Neural cell (in vitro differentiated cells): ENCODE results near the gene DACH1. TPM values are rescaled to one million over a fixed set of nuclear protein-coding genes. Genes with fewer than 3 reads are reported as not detected.

Experiments
- H2AFZ ChIP-seq: fragments of 200-600, 300-800 bp; sonication (generic), shearing (Covaris generic); 2 replicates; pipeline ENCODE4 v1.6.0; 2014; ENCODE audit warnings: low read depth, mild to moderate bottlenecking, antibody characterized with exemption, low read length, moderate library complexity
- H3F3A ChIP-seq: fragments of 200-600 bp; shearing (Covaris generic); 2 replicates; pipeline ENCODE4 v1.6.1; 2016; ENCODE audit warnings: mild to moderate bottlenecking, moderate library complexity, mixed read lengths, antibody characterized with exemption, low read length; ENCODE audit not compliant: insufficient read depth, poor library complexity, severe bottlenecking
- H3K27ac ChIP-seq: fragments of 200-600, 300-800 bp; sonication (generic), shearing (Covaris generic); 2 replicates; pipeline ENCODE4 v1.5.1; 2014; ENCODE audit warnings: mild to moderate bottlenecking, low read length, moderate library complexity
- H3K27me3 ChIP-seq: fragments of 300-800, 200-600 bp; sonication (generic), shearing (Covaris generic); 2 replicates; pipeline ENCODE4 v1.6.0; 2014; ENCODE audit warnings: mild to moderate bottlenecking, low read depth, low read length, moderate library complexity; ENCODE audit not compliant: insufficient read depth
- H3K36me3 ChIP-seq: fragments of 300-800, 200-600 bp; sonication (generic), shearing (Covaris generic); 2 replicates; pipeline ENCODE4 v1.5.1; 2014; ENCODE audit warnings: mild to moderate bottlenecking, antibody characterized with exemption, low read length, moderate library complexity; ENCODE audit not compliant: insufficient read depth
- H3K4me2 ChIP-seq: fragments of 300-800, 200-600 bp; sonication (generic), shearing (Covaris generic); 2 replicates; pipeline ENCODE4 v1.6.0; 2014; ENCODE audit warnings: mild to moderate bottlenecking, low read length
- H3K4me3 ChIP-seq: fragments of 300-800, 200-600 bp; sonication (generic), shearing (Covaris generic); 2 replicates; pipeline ENCODE4 v1.5.1; 2014; ENCODE audit warnings: mild to moderate bottlenecking, low read length, moderate library complexity
- H3K79me2 ChIP-seq: fragments of 200-600 bp; shearing (Covaris generic); replicated peaks from 2 replicates; pipeline ENCODE4 v1.6.0; 2014; ENCODE audit warnings: mild to moderate bottlenecking, low read length, moderate library complexity; ENCODE audit not compliant: insufficient read depth
- H3K9ac ChIP-seq: fragments of 300-800, 200-600 bp; sonication (generic), shearing (Covaris generic); 2 replicates; pipeline ENCODE4 v1.6.1; 2016; ENCODE audit warnings: mild to moderate bottlenecking, low read length, mixed read lengths
- H3K9me2 ChIP-seq: fragments of 200-600 bp; shearing (Covaris generic); 2 replicates; pipeline ENCODE4 v1.6.1; 2016; ENCODE audit warnings: mild to moderate bottlenecking, low read length, mixed read lengths; ENCODE audit not compliant: insufficient read depth
- H3K9me3 ChIP-seq: fragments of 200-600, 300-800 bp; sonication (generic), shearing (Covaris generic); 2 replicates; pipeline ENCODE4 v1.6.1; 2016; ENCODE audit warnings: mild to moderate bottlenecking, mixed run types, low read length, moderate library complexity, mixed read lengths
- H4K20me1 ChIP-seq: fragments of 200-600 bp; shearing (Covaris generic); 2 replicates; pipeline ENCODE4 v1.6.1; 2016; ENCODE audit warnings: mild to moderate bottlenecking, mixed run types; ENCODE audit not compliant: insufficient read depth
- CTCF ChIP-seq: fragments of 450-650 bp; IDR thresholded peaks from 2 replicates; pipeline ENCODE4 v1.5.1; 2014; ENCODE audit warnings: antibody characterized with exemption, mild to moderate bottlenecking, moderate library complexity; ENCODE audit not compliant: poor library complexity, severe bottlenecking
- EP300 ChIP-seq: fragments of 450-650 bp; conservative IDR thresholded peaks from 2 replicates; pipeline ENCODE4 v1.6.1; 2014; ENCODE audit warnings: antibody characterized with exemption, mild to moderate bottlenecking, moderate library complexity; ENCODE audit not compliant: poor library complexity, severe bottlenecking
- EZH2 ChIP-seq: fragments of 200-600, 300-800 bp; shearing (Covaris generic), sonication (generic); IDR thresholded peaks from 2 replicates; pipeline ENCODE4 v1.6.1; 2014; ENCODE audit warnings: antibody characterized with exemption, low read length, borderline replicate concordance, mild to moderate bottlenecking; ENCODE audit not compliant: insufficient read depth, poor library complexity, severe bottlenecking
- MXI1 ChIP-seq: fragments of 450-650 bp; conservative IDR thresholded peaks from 2 replicates; pipeline ENCODE4 v1.6.1; 2014; ENCODE audit warnings: antibody characterized with exemption, mild to moderate bottlenecking; ENCODE audit not compliant: poor library complexity, severe bottlenecking
- POLR2AphosphoS5 ChIP-seq: IDR thresholded peaks from 2 replicates; pipeline ENCODE4 v1.6.1; 2012
- SMC3 ChIP-seq: fragments of 450-650 bp; conservative IDR thresholded peaks from 2 replicates; pipeline ENCODE4 v1.6.1; 2014; ENCODE audit warnings: antibody characterized with exemption, mild to moderate bottlenecking, moderate library complexity; ENCODE audit not compliant: poor library complexity
- TAF1 ChIP-seq: IDR thresholded peaks from 2 replicates; pipeline ENCODE4 v1.6.1; 2012; ENCODE audit warnings: low read depth
- polyA plus RNA-seq: library from polyadenylated mRNA; depleted of rRNA; stranded (reverse); fragments of >200 nt; gene quantifications from 2 replicates; pipeline ENCODE4 v1.2.3, GENCODE V29; 2014
- TF ChIP-seq, protein P1 (sequence below): IDR thresholded peaks from 2 replicates; pipeline ENCODE4 v1.6.1; 2012; ENCODE audit warnings: borderline replicate concordance

DACH1 gene
- polyA plus RNA-seq, 1 donor from 2014 or later: 20.0 TPM

DNA sequence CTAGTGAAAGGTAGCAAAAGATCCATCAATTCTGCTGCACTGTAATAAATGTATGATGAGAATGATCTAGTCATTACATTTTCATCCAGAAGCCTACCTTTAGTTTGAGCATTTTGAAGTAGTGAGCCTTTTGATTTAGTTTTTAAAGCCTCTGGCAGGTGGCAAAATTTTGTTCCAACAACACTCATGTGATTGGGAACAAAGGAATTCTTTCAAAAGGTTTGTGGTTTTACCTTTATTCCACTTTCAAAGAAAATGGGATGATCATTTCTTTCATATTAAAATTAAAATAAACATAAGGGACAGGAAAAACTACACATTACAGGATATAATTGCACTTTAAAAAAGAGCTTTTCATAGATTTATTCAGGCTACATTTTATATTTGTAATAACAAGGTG lies 260.2 kb downstream of the DACH1 start:
- no peaks in the 10 kb centered on the region for H3K36me3 ChIP-seq
- no peaks in the 10 kb centered on the region for H3K9me3 ChIP-seq
- TF ChIP-seq CTCF: no peak
- TF ChIP-seq MXI1: no peak
- TF ChIP-seq, protein P1, sequence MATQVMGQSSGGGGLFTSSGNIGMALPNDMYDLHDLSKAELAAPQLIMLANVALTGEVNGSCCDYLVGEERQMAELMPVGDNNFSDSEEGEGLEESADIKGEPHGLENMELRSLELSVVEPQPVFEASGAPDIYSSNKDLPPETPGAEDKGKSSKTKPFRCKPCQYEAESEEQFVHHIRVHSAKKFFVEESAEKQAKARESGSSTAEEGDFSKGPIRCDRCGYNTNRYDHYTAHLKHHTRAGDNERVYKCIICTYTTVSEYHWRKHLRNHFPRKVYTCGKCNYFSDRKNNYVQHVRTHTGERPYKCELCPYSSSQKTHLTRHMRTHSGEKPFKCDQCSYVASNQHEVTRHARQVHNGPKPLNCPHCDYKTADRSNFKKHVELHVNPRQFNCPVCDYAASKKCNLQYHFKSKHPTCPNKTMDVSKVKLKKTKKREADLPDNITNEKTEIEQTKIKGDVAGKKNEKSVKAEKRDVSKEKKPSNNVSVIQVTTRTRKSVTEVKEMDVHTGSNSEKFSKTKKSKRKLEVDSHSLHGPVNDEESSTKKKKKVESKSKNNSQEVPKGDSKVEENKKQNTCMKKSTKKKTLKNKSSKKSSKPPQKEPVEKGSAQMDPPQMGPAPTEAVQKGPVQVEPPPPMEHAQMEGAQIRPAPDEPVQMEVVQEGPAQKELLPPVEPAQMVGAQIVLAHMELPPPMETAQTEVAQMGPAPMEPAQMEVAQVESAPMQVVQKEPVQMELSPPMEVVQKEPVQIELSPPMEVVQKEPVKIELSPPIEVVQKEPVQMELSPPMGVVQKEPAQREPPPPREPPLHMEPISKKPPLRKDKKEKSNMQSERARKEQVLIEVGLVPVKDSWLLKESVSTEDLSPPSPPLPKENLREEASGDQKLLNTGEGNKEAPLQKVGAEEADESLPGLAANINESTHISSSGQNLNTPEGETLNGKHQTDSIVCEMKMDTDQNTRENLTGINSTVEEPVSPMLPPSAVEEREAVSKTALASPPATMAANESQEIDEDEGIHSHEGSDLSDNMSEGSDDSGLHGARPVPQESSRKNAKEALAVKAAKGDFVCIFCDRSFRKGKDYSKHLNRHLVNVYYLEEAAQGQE: no peak
- TF ChIP-seq POLR2AphosphoS5: no peak
- TF ChIP-seq EP300: no peak
- TF ChIP-seq TAF1: no peak
- no peak for TF ChIP-seq EZH2
- TF ChIP-seq SMC3: no peak
- no peaks in the 10 kb centered on the region for H3F3A ChIP-seq
- no peaks in the 10 kb centered on the region for H3K9me2 ChIP-seq
- no peak overlapping the region for H2AFZ ChIP-seq
- no peak overlapping the region for H3K4me2 ChIP-seq
- no peak overlapping the region for H3K9ac ChIP-seq
- no peaks in the 10 kb centered on the region for H3K79me2 ChIP-seq
- H3K27me3 ChIP-seq: no peaks in the 10 kb centered on the region
- H3K4me3 ChIP-seq: no peak overlapping the region
- H4K20me1 ChIP-seq: no peaks in the 10 kb centered on the region
- H3K27ac ChIP-seq: no peak overlapping the region

DNA sequence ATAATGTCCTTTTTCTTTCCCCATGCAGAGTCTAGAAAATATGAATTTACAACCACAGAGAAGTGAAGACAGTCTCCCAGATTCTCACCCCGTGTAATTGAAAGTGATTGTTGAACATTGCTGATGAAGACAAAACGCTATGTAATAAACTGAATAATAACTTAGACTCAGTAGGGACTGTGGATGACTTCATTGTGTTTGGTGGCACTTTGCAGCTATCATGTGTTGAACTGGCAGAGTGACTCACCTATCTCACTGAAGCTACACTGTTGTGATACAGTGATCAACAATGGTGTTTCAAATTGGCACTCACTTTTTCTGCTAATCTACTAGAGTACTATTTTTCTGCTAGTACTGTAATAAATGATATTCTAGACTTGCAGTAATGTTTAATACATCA lies 261.3 kb downstream of the DACH1 start:
- no peak for TF ChIP-seq POLR2AphosphoS5
- no peak for TF ChIP-seq TAF1
- no peak for TF ChIP-seq SMC3
- no peak for TF ChIP-seq CTCF
- no peak for TF ChIP-seq EZH2
- no peak overlapping the region for H3K4me3 ChIP-seq
- no peaks in the 10 kb centered on the region for H3K79me2 ChIP-seq
- H3K9me2 ChIP-seq: no peaks in the 10 kb centered on the region
- H3K9ac ChIP-seq: no peak overlapping the region
- no peaks in the 10 kb centered on the region for H3K9me3 ChIP-seq
- no peaks in the 10 kb centered on the region for H4K20me1 ChIP-seq
- H3F3A ChIP-seq: no peaks in the 10 kb centered on the region
- H3K4me2 ChIP-seq: no peak overlapping the region
- no peaks in the 10 kb centered on the region for H3K36me3 ChIP-seq
- H2AFZ ChIP-seq: no peak overlapping the region
- H3K27ac ChIP-seq: no peak overlapping the region
- no peaks in the 10 kb centered on the region for H3K27me3 ChIP-seq
